Activated CD4-positive, alpha-beta T cell treated with anti-CD3 and anti-CD28 coated beads, Interleukin-2, amount 50 U/mL, for 16 hours (primary cell): ENCODE data around the gene ZMIZ2.
A peak's percentile ranks its signal among the peaks of the same experiment; 100 is the strongest.
"Not testable (repeated sequence)": the region's sequence is repeated elsewhere in the genome, so short reads cannot be mapped to it uniquely, and the experiment has no call there.

Experiments used
- DNase-seq: peaks from one replicate; pipeline ENCODE4 v3.0.0-alpha.2; 2020

Gene ZMIZ2

GRCh38 chr7:44748045-44748947 lies at the start of gene ZMIZ2:
ZMIZ2 (plus strand) TSS chr7:44748847; CDS start chr7:44756250, 7,403 bp downstream.
- peak; percentile 95 for DNase-seq

DNA sequence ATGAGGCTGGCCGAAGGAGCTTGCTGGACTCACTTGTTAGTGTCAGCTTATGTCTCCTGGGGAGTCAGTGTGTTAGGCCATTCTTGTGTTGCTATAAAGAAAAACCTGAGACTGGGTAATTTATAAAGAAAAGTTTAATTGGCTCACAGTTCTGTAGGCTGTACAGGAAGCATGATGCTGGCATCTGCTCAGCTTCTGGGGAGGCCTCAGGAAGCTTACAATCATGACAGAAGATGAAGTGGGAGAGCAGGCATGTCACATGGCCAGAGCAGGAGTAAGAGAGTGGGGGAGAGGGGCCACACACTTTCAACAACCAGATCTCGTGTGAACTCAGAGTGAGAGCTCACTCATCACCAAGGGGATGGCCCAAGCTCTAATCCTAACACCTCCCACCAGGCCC lies 49.0 kb upstream of the ZMIZ2 start:
- DNase-seq, result not testable (repeated sequence)

GRCh38 chr7:44700322-44700721 lies 48.3 kb upstream of the ZMIZ2 start:
- no peak for DNase-seq

- DNase-seq, result not testable (repeated sequence)
Observed at GRCh38 chr7:44703391-44703790, 45.3 kb upstream of the ZMIZ2 start.

DNA sequence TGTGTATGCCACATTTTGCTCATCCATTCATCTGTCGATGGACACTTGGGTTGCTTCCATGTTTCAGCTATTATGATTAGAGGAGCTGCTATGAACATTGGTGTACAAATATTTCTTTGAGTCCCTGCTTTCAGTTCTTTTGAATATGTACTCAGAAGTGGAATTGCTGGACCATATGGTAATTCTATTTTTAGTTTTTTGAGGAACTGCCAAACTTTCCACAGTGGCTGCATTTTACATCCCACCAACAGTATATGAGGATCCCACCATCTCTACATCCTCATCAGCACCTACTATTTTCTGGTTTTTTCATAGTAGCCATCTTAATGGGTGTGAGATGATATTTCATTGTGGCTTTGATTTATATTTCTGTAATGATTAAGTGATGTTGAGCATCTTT lies 44.7 kb upstream of the ZMIZ2 start:
- no peak for DNase-seq

- no peak for DNase-seq
Observed at GRCh38 chr7:44705434-44705833, 43.2 kb upstream of the ZMIZ2 start.

DNA sequence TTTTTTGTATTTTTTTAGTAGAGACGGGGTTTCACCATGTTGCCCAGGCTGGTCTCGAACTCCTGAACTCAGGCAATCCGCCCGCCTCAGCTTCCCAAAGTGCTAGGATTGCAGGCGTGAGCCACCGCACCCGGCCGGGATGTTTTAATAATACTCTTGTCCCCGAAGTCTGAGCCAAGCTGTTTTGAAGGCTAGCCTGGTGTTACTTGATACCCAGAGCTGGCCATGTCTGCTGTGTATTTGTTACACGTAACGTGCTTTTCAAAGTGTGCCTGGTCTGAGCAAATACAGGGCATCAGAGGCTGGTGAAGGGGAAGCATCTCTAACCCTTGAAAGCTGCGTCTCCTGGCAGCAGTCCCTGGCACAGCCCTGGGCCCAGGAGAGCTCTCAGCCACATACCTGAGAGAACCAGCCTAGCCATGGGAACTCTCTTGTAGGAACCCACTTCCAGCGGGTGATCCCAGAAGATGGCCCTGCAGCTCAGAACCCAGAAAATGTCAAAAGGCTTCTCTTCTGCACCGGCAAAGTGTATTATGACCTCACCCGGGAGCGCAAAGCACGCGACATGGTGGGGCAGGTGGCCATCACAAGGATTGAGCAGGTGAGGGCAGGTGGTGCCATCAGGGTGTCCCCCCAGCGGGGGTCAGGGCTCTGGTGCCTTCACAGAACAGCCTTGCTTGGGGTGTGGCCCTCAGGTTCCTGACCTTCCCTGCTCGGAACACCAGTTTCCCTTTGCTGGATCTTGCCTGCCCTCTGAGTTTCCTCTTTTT lies 41.7 kb upstream of the ZMIZ2 start:
- DNase-seq, result no peak

DNA sequence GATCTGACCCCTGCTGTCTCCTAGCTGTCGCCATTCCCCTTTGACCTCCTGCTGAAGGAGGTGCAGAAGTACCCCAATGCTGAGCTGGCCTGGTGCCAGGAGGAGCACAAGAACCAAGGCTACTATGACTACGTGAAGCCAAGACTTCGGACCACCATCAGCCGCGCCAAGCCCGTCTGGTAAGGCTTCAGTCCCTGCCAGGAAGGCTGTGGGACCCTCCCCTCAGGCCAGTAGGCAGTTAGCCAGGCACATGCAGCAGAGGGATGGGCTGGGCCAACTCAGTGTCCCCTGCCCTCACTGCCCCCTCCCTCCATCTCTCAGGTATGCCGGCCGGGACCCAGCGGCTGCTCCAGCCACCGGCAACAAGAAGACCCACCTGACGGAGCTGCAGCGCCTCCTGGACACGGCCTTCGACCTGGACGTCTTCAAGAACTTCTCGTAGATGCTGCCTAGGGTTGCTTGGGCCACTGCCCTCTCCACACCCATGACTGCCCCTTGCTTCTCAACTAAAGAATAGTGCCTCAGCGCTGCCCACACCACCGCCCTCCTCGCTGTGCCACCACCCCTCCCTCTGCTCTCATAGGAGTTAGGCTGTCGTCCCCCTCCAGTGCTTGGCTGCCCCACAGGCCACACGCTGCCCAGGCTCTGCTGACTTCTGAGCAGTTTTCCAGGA lies 41.0 kb upstream of the ZMIZ2 start:
- DNase-seq, result no peak

DNA sequence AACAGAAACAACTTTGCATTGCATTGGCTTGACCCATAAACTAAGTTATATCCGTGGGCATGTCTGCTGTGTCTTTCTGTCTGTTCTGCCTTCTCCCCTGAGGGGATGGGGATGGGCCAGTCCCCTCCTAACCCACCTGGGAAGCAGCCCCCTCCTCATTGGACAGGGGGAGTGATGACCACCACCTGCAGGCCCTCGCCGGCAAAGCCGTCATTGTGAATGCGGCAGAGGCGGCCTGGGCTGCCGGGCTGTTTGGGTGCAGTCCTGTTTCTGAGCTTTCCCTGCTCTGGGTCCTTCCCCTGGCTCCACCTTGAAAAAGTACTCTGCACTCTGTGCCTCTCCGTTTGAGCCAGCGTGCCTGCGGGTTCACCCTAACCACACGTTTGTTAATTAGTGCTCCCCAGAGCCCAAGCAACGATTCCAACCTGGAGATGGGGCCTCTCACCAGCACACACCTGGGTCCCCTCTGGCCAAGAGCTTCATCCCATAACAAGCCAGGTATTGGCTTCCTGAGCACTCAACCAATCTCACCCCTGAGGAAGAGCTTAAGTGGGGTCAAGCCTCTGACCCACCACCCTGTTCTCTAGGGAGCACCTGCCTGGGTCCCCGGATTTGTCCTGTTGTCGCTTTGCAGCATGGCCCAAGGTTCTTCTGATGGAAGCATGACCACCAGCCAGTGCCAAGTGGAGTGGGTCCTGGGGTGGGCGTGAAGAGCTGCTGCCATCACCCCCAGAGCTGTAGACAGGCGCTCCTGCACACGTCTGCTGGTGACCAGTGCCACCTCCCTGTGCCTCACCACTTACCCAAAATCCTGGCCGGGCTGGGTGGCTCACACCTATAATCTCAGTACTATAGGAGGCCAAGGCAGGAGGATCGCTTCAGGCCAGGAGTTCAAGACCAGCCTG lies 39.4 kb upstream of the ZMIZ2 start:
- no peak for DNase-seq

DNA sequence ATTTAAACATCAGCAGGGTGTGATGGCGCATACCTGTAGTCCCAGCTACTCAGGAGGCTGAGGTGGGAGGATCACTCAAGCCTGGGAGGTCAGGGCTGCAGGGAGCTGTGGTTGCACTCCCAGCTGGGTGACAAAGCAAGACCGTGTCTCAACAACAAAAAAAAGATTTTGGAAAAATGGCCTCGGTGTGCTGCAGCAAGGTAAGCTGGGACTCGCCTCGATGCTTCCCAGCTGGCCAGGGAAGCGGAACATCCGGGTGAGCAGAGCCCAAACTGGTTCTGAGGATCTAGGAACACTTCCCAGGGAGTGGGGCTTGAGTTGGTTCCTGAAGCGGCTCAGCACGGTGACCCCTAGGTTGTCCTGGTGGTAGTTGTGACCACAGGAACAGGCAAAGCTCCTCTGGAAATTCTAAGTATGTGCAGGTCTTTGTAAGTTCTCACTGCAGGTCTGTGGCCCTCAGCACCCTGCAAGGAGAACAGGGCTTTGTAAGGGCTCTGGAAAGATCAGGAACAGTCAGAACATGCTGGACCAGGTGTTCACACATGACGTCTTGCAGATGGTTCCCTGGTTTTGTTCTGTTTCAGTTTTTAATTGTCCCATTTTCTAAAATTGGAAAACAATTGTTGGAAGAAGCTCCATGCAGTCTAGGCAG lies 38.6 kb upstream of the ZMIZ2 start:
- DNase-seq, result no peak

DNA sequence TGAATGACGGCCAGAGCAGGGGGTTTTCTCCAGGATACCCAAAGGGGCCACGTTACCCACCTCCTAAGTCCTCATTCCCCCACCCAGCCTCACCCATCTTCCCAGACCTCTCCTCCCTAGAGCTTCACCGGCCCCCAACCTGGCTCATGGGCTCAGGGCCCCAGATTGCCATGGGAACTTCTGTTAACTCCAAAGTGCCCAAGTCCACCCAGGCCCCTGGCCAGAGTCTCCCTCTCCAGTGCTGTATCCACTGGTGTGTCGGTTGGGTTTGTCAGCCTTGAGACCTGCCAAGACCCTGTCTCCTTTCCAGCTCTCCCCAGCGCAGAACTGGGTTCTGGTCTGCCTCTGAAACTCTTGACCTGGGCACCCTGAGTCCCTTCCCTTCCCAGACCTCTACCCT lies 37.1 kb upstream of the ZMIZ2 start:
- no peak for DNase-seq

- no peak for DNase-seq
Observed at GRCh38 chr7:44712012-44712411, 36.6 kb upstream of the ZMIZ2 start.

DNA sequence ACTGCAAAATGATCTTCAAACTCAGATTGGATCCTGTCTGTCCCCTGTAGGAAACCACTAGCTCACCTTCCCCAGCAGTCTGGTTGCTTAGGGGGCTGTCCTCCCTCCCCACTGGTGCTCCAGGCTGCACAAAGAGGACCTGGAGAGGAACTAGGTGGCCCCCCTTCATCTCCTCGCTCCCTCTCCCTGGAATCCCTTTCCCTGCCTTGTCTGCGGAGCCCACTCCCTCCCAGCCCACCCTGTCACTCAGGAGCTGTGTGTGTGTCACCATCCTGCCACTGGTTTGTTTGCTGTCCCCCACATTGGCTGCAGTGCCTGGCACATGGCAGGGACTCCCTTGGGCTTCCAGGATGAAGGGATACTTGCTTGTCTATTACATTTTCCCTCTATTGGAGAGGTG lies 35.5 kb upstream of the ZMIZ2 start:
- DNase-seq, result no peak

- DNase-seq, result no peak
Observed at GRCh38 chr7:44713680-44714335, 34.8 kb upstream of the ZMIZ2 start.

DNA sequence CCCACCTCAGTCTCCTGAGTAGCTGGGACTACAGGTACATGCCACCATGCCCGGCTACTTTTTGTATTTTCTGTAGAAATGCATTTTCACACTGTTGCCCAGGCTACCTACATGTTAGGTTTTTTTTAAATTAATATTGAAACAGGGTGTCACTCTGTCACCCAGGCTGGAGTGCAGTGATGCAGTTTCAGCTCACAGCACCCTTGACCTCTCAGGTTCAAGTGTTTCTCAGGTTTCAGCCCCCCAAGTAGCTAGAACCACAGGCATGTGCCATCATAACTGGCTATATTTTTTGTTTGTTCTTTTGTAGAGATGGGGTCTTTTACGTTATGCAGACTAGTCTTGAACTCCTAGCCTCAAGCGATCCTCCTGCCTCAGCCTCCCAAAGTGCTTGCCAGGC lies 32.4 kb upstream of the ZMIZ2 start:
- DNase-seq, result no peak

GRCh38 chr7:44720301-44720700 lies 28.3 kb upstream of the ZMIZ2 start:
- no peak for DNase-seq

DNA sequence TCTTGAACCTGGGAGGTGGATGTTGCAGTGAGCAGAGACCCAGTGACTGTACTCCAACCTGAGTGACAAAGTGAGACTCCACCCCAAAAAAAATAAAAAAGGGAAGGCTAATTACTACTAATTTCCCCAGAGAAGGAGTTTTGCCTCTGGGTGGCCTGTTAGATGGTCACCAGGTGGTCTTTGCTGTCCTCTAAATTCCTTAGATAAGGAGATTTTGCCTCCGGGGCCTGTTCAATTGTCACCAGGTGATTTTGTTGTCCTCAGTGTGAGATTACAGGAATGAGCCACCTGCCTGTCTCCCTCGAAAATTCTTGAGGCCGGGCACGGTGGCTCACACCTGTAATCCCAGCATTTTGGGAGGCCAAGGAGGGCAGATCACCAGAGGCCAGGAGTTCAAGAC lies 24.4 kb upstream of the ZMIZ2 start:
- no peak for DNase-seq

DNA sequence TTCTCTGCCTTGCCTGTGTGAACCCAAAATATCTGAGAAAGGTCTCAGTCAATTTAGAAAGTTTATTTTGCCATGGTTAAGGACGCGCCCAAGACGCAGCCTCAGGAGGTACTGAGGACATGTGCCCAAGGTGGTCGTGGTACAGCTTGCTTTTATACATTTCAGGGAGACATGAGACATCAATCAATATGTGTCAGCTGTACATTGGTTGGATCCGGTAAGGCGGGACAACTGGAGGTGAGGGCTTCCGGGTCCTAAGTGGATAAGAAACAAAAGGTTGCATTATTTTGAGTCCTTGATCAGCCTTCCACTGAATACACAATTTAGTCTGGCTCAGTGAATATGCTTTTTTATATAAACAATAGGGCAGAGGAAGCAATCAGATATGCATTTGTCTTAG lies 22.4 kb upstream of the ZMIZ2 start:
- DNase-seq, result not testable (repeated sequence)

- DNase-seq, result no peak
Observed at GRCh38 chr7:44727158-44727936, 21.3 kb upstream of the ZMIZ2 start.

- DNase-seq, result no peak
Observed at GRCh38 chr7:44727937-44728262, 20.7 kb upstream of the ZMIZ2 start.
